ENCODE results near the gene PTPRD. TPM values are rescaled to one million over a fixed set of nuclear protein-coding genes. Genes with fewer than 3 reads are reported as not detected.

PTPRD gene
- total and polyA plus RNA-seq, 2 donors (not counting 1 experiment from before 2014, with no cell fraction given) = 0.35 to 4.8 TPM

GRCh38 chr9:10041726-10042229 is 571.0 kb downstream of the PTPRD start:
- Histone ChIP-seq H3K4me2 (ENCODE audit: extremely low read depth, insufficient read depth, low read length) (no peak overlapping the region), H3K4me1 (ENCODE audit: control insufficient read depth, extremely low read depth, insufficient read depth, low read length) (no peaks in the 10 kb centered on the region), H3K9me3 (ENCODE audit: control insufficient read depth, insufficient read depth, low read depth, low read length) (no peaks in the 10 kb centered on the region), H2AFZ (ENCODE audit: low read length) (no peak overlapping the region), H3K4me3 (replicated peaks in 1 of 4; ENCODE audit: control extremely low read depth in 1 of 4, insufficient read depth in 1 of 4, low read depth in 3 of 4, low read length in 4 of 4) (no peak overlapping the region), H3K27me3 (ENCODE audit: control insufficient read depth, insufficient read depth, low read length) (no peaks in the 10 kb centered on the region), H4K20me1 (ENCODE audit: control insufficient read depth, extremely low read depth, insufficient read depth, low read length) (no peaks in the 10 kb centered on the region), H3K9ac (ENCODE audit: insufficient read depth, low read length) (no peak overlapping the region), H3K79me2 (ENCODE audit: control insufficient read depth, insufficient read depth, low read length) (no peaks in the 10 kb centered on the region), H3K36me3 (ENCODE audit: control insufficient read depth, insufficient read depth, low read length) (no peaks in the 10 kb centered on the region), H3K27ac (ENCODE audit: insufficient read depth, low read length) (no peak overlapping the region)
- DNase-seq (ENCODE audit: low read depth in 2 of 2) = no peak
- TF ChIP-seq EZH2 (IDR thresholded peaks at IDR 0.05; ENCODE audit: low read length, missing control alignments) (no peak), CTCF (conservative IDR thresholded peaks at IDR 0.05 in 1 of 2, IDR thresholded peaks at IDR 0.05 in 1 of 2; ENCODE audit: low read depth in 1 of 2, low read length in 2 of 2) (no peak)

- Histone ChIP-seq H3K27me3 (ENCODE audit: control insufficient read depth, insufficient read depth, low read length) (no peaks in the 10 kb centered on the region), H2AFZ (ENCODE audit: low read length) (no peak overlapping the region)
These were observed 576.7 kb downstream of the PTPRD start for GRCh38 chr9:10036095-10036494.

GRCh38 chr9:10032166-10032565 is 580.6 kb downstream of the PTPRD start:
- no peak for DNase-seq (ENCODE audit: low read depth in 2 of 2)
- Histone ChIP-seq H3K79me2 (ENCODE audit: control insufficient read depth, insufficient read depth, low read length) (no peaks in the 10 kb centered on the region), H3K27me3 (ENCODE audit: control insufficient read depth, insufficient read depth, low read length) (no peaks in the 10 kb centered on the region), H3K4me3 (replicated peaks in 1 of 4; ENCODE audit: control extremely low read depth in 1 of 4, insufficient read depth in 1 of 4, low read depth in 3 of 4, low read length in 4 of 4) (no peak overlapping the region), H3K36me3 (ENCODE audit: control insufficient read depth, insufficient read depth, low read length) (no peaks in the 10 kb centered on the region), H3K9me3 (ENCODE audit: control insufficient read depth, insufficient read depth, low read depth, low read length) (no peaks in the 10 kb centered on the region), H4K20me1 (ENCODE audit: control insufficient read depth, extremely low read depth, insufficient read depth, low read length) (no peaks in the 10 kb centered on the region), H2AFZ (ENCODE audit: low read length) (no peak overlapping the region), H3K9ac (ENCODE audit: insufficient read depth, low read length) (no peak overlapping the region), H3K4me2 (ENCODE audit: extremely low read depth, insufficient read depth, low read length) (no peak overlapping the region), H3K4me1 (ENCODE audit: control insufficient read depth, extremely low read depth, insufficient read depth, low read length) (no peaks in the 10 kb centered on the region), H3K27ac (ENCODE audit: insufficient read depth, low read length) (no peak overlapping the region)
- no peak for TF ChIP-seq EZH2 (IDR thresholded peaks at IDR 0.05; ENCODE audit: low read length, missing control alignments)
- no peak for TF ChIP-seq CTCF (conservative IDR thresholded peaks at IDR 0.05 in 1 of 2, IDR thresholded peaks at IDR 0.05 in 1 of 2; ENCODE audit: low read depth in 1 of 2, low read length in 2 of 2)

More at GRCh38 chr9:10036095-10036494, 576.7 kb downstream of the PTPRD start:
- Histone ChIP-seq H3K4me1 (ENCODE audit: control insufficient read depth, extremely low read depth, insufficient read depth, low read length) (no peaks in the 10 kb centered on the region), H3K9ac (ENCODE audit: insufficient read depth, low read length) (no peak overlapping the region), H3K4me3 (replicated peaks in 1 of 4; ENCODE audit: control extremely low read depth in 1 of 4, insufficient read depth in 1 of 4, low read depth in 3 of 4, low read length in 4 of 4) (no peak overlapping the region), H3K36me3 (ENCODE audit: control insufficient read depth, insufficient read depth, low read length) (no peaks in the 10 kb centered on the region), H3K9me3 (ENCODE audit: control insufficient read depth, insufficient read depth, low read depth, low read length) (no peaks in the 10 kb centered on the region), H3K27ac (ENCODE audit: insufficient read depth, low read length) (no peak overlapping the region), H4K20me1 (ENCODE audit: control insufficient read depth, extremely low read depth, insufficient read depth, low read length) (no peaks in the 10 kb centered on the region), H3K79me2 (ENCODE audit: control insufficient read depth, insufficient read depth, low read length) (no peaks in the 10 kb centered on the region), H3K4me2 (ENCODE audit: extremely low read depth, insufficient read depth, low read length) (no peak overlapping the region)
- TF ChIP-seq EZH2 (IDR thresholded peaks at IDR 0.05; ENCODE audit: low read length, missing control alignments) (no peak), CTCF (conservative IDR thresholded peaks at IDR 0.05 in 1 of 2, IDR thresholded peaks at IDR 0.05 in 1 of 2; ENCODE audit: low read depth in 1 of 2, low read length in 2 of 2) (no peak)
- no peak for DNase-seq (ENCODE audit: low read depth in 2 of 2)

Measured in fibroblast of lung (primary cell).